ENCODE data around the gene ANKRD36C.
"Not testable (repeated sequence)": the region's sequence is repeated elsewhere in the genome, so short reads cannot be mapped to it uniquely, and the experiment has no call there.

ANKRD36C gene

GRCh38 chr2:95894443-95894842 lies 97.2 kb downstream of the ANKRD36C start:
- not testable (repeated sequence) for H3K4me3 ChIP-seq (ENCODE audit: low read depth, low read length)

DNA sequence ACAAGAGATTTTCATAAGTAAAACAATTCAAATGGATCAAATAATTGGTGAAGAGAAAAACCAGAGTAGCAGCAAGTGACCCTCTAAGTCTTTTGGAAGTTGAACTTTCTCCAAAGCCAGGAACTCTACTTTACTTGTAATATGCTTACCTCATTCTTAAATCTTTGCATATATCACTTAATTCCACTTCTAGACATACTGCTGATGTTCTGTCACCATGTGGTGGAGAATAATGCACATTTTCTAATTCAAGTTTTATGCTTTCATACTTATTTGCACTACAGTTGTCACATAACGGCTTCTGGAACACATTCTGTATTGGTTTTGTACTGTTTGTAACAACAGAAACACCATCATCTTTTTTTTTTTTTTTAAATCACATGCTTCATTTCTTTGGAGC lies 123.7 kb downstream of the ANKRD36C start:
- H3K4me3 ChIP-seq (ENCODE audit: low read depth, low read length): not testable (repeated sequence)

DNA sequence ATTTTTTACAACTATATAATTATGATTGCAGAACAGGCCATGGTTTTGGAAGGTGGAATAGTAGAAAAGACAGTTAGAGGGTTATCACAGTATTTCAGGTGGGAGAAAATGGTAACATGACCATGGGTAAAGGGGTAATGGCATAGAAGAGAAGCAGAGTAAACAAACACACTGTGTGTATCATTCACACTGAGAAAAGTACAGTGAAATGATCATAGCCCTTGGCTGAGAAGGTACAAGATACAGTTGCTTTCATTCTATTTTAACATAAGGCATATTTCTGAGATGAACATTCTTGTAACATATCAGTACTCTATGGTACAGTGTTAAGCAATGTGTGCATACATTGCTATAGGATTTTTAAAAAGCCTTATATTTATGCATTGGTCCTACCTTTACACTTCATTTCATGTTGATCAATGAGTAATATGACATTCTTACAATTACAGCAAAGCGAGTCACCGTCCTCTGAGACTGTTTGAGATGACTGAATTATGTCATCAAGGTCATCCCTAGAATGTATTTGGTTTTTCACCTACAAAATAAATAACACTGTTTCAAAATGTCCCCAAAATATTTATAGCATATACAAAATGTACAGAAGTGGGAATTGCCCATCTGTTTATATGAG lies 124.5 kb downstream of the ANKRD36C start:
- H3K4me3 ChIP-seq (ENCODE audit: low read depth, low read length): not testable (repeated sequence)

DNA sequence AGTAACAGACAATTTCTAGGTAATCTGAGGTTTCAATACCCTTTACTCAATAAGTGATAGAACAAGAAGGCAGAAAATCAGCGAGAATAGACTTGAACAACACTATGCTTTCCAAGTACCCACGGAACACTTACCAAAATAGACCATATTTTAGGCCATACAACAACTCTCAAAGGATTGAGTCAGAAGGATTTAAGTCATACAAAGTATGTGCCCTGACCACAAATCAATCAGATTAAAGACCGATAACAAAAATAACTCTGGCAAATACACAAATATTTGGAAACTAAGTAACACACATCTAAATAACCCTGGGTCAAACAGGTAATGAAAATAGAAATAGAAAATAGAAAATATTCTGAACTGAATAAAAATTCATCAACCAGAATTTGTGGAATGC lies 129.5 kb downstream of the ANKRD36C start:
- not testable (repeated sequence) for H3K4me3 ChIP-seq (ENCODE audit: low read depth, low read length)

DNA sequence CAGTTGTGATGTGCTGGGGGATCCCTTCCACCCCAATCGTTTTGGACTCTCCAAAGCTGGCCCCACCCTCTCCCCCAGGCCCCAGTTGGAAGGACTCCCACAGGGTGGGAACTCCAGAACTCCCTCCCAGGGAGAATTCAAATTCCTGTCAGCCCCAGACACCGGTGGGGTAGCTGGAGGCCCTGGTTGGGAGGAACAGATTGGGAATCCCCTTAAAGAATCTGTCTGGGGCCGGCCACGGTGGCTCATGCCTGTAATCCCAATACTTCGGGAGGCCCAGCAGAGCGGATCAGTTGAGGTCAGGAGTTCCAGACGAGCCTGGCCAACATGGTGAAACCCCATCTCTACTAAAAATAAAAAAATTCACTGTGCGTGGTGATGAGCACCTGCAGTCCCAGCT lies 155.5 kb downstream of the ANKRD36C start:
- no peak for TF ChIP-seq CTCF (IDR thresholded peaks at IDR 0.05; ENCODE audit: borderline replicate concordance, insufficient read depth, low read depth, low read length)
- no peak overlapping the region for H3K4me3 ChIP-seq (ENCODE audit: low read depth, low read length)

GRCh38 chr2:95834077-95835013 lies 157.3 kb downstream of the ANKRD36C start:
- not testable (repeated sequence) for H3K4me3 ChIP-seq (ENCODE audit: low read depth, low read length)

DNA sequence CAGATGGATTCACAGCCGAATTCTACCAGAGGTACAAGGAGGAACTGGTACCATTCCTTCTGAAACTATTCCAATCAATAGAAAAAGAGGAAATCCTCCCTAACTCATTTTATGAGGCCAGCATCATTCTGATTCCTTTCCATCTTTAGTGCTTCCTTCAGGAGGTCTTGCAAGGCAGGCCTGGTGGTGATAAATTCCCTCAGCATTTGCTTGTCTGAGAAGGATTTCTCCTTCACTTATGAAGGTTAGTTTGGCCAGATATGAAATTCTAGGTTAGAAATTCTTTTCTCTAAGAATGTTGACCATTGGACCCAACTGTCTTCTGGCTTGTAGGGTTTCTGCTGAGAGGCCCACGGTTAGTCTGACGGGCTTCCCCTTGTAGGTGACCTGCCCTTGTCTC lies 167.4 kb downstream of the ANKRD36C start:
- not testable (repeated sequence) for H3K4me3 ChIP-seq (ENCODE audit: low read depth, low read length)

DNA sequence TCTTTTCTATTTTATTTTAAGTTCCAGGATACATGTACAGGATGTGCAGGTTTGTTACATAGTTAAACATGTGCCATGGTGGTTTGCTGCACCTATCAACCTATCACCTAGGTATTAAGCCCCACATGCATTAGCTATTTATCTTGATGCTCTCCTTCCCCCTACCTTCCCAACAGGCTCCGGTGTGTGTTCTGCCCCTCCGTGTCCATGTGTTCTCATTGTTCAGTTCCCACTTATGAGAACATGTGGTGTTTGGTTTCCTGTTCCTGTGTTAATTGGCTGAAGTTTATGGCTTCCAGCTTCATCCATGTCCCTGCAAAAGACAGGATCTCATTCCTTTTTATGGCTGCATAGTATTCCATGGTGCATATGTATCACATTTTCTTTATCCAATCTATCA lies 174.1 kb downstream of the ANKRD36C start:
- H3K4me3 ChIP-seq (ENCODE audit: low read depth, low read length): not testable (repeated sequence)

GRCh38 chr2:95813311-95813710 lies 178.3 kb downstream of the ANKRD36C start:
- H3K4me3 ChIP-seq (ENCODE audit: low read depth, low read length): not testable (repeated sequence)

DNA sequence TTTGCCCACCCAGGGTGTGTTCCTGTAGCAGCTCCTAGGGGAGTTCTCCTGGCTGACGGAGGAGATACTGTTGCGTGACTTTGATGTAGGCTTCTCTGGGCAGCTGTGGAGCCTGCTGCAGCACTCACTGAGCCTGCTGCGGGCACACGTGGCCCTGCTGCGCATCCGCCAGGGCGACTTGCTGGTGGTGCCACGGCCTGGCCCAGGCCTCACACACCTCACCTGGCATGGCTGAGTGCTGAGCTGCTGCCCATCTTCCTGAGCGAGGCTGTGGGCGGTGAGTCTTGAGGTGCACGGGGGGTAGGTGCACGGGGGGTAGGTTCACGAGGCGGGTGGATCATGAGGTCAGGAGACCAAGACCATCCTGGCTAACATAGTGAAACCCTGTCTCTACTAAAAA lies 191.7 kb downstream of the ANKRD36C start:
- TF ChIP-seq CTCF (IDR thresholded peaks at IDR 0.05; ENCODE audit: borderline replicate concordance, insufficient read depth, low read depth, low read length): no peak
- no peak overlapping the region for H3K4me3 ChIP-seq (ENCODE audit: low read depth, low read length)

DNA sequence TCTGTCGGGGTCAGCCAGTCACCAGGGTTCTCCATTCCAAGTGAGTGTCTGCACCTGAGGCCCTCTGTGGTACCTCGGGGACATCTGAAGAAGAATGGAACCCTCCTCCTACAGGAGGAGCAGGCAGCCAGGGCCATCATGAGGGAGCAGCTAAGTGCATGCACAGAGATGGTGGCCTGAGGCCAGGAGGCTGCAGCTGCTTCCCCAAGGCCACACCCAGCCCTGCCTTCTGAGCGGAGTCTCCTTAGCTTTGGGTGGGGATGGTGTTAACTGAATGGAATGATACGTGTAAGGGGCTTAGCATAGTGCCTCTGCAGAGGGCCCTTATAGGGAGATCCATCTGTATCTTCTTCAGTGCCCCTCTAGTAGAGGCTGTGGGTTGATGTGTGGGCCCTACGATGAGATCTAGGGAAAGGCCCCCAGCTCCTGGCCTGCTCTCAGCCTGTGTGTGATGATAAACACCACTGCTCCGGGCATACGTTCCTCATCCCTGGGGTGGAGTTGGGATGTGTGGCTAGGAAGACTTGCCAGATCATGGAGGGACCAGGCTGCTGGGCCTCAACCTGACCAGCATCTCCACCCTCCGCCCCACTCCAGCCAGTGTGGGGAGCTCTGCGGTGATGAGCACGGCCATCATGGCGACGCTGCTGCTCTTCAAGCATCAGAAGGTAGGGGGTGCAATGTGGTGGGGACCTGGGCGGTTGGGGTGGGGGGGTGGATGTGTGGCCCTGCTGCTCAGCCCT lies 192.3 kb downstream of the ANKRD36C start:
- not testable (repeated sequence) for H3K4me3 ChIP-seq (ENCODE audit: low read depth, low read length)

DNA sequence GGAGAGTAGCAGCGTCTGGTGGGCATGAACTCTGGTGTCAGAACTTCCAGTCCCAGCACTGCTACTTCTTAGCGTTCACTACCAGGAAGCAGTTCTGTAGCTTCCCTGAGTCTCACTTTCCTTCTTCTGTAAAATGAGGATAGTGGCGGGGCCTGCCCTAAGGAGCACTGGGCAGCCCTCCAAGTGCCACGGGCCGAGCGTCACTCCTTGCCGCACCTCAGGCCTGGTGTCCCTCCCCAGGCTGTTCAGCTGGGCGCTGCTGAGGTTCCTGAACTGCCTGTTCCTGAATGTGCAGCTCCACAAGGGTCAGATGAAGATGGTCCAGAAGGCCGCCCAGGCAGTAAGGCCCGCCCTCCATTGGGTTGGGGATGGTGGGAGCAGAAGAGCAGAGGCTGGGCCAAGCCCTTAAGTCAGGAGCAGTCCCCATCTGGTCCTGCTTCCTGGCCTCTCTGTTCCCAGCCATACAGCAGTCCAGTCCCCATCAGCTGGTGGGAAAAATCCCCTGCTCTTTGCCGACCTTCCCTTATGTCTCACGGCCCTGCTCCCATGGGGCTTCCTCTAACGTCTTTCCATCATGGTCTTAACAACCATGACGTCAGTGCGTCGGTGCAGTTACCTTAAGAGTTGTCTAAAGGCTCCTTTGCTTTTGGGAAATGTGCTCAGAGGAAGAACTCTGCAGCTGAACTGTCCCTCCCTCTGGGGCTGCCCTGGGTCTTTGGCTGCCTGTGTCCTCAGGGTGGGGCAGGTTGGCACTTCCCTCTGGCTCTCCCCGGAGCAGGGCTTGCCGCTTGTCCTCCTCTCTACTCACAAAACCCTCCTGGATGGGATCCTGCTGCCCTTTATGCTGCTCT lies 195.2 kb downstream of the ANKRD36C start:
- H3K4me3 ChIP-seq (ENCODE audit: low read depth, low read length): not testable (repeated sequence)

GRCh38 chr2:95793970-95794369 lies 197.7 kb downstream of the ANKRD36C start:
- H3K4me3 ChIP-seq (ENCODE audit: low read depth, low read length): not testable (repeated sequence)

GRCh38 chr2:95790180-95790579 lies 201.4 kb downstream of the ANKRD36C start:
- not testable (repeated sequence) for H3K4me3 ChIP-seq (ENCODE audit: low read depth, low read length)

DNA sequence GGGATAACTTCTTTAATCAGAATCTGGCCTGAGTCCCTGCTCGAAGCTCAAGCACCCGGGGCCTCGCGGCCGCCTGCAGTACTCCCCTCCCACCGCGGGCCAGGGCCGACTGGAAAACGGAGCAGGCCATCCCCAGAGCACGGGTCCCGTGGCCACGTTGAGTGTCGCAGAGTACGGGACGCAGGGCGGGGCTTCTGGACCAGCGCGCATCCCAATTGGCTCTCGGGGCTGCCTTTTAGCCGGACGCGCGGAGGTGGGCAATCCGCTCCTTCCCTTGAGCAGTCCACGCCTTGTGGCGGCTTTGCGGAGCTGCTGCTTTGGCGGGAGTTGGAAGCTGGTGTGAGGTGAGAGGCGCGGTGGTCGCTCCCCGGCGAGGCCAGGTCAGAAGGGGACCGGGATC lies 202.2 kb downstream of the ANKRD36C start:
- H3K4me3 ChIP-seq (ENCODE audit: low read depth, low read length): not testable (repeated sequence)

- not testable (repeated sequence) for H3K4me3 ChIP-seq (ENCODE audit: low read depth, low read length)
These were observed 203.0 kb downstream of the ANKRD36C start for GRCh38 chr2:95788642-95789041.
